Erythroblast (primary cell): ENCODE results near the gene PGM3.

Experiments
- GATA1 ChIP-seq: IDR thresholded peaks from 2 replicates; pipeline ENCODE4 v1.6.1; 2011; ENCODE audit warnings: low read depth, mild to moderate bottlenecking, control low read depth, low read length, moderate library complexity
- POLR2A ChIP-seq: IDR thresholded peaks from 2 replicates; pipeline ENCODE4 v1.6.1; 2011; ENCODE audit warnings: mild to moderate bottlenecking, low read length

DNA sequence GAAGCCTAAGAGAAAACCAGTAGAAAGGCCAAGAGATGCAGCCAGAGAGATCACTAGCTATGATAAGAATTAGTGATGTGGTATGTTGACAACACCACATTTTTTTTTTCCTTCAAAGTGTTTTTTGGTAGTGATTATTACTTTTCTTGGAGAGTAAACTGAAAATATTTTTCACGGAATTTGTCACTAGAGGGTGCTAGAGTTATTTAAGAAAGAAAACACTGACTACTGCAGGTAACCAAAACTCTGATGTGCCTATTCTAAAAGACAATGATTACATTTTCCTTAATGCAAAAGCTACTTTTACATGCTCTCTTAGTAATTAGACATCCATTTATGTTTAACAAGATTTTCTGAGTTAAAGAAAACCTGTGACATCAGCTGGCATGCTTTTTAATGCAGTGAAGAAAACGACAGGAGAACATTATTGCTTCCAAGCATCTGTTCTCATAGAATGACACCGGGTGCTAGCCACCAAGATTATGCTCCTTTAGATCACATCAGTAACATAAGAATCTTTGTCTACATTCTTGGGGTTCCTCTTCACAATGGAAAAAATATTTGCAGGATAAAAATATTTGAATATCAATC is 28.9 kb upstream of the PGM3 start:
- TF ChIP-seq POLR2A: no peak
- TF ChIP-seq GATA1: no peak
